Brain microvascular endothelial cell (primary cell): ENCODE data around the gene TEDC1.

ENCODE experiments used
- DNase-seq: peaks from one replicate; pipeline ENCODE4 v3.0.0-alpha.2; 2020
- H3K27ac ChIP-seq: fragments of 250-450 bp; sonication (Bioruptor Pico); 2 replicates; pipeline ENCODE4 v1.5.1; 2020; ENCODE audit warnings: mild to moderate bottlenecking, moderate library complexity
- H3K27me3 ChIP-seq: fragments of 250-450 bp; sonication (Bioruptor Pico); replicated peaks from 2 replicates; pipeline ENCODE4 v1.5.1; 2020; ENCODE audit warnings: mild to moderate bottlenecking
- H3K36me3 ChIP-seq: fragments of 250-450 bp; sonication (Bioruptor Pico); replicated peaks from 2 replicates; pipeline ENCODE4 v1.5.1; 2020; ENCODE audit warnings: mild to moderate bottlenecking
- H3K4me3 ChIP-seq: 2 replicates; pipeline ENCODE4 v1.5.1; 2011; ENCODE audit warnings: low read depth, mild to moderate bottlenecking, control low read depth, low read length, moderate library complexity
- CTCF ChIP-seq: IDR thresholded peaks from 2 replicates; pipeline ENCODE4 v1.5.1; 2011; ENCODE audit warnings: low read depth, mild to moderate bottlenecking, moderate library complexity, low read length, control low read depth, inconsistent platforms; ENCODE audit errors: missing control alignments
- in situ Hi-C: cut with HindIII; loops from 2 replicates; pipeline ENCODE4 v1.10.0; 2017; ENCODE audit warnings: low sequenced_read_pairs, low pct_ligation_motif_present

TEDC1 gene

GRCh38 chr14:105500726-105501101, 9.7 kb downstream of the TEDC1 start:
- in situ Hi-C loops, result no loop called here
- DNase-seq, result no peak
- Histone ChIP-seq H3K27me3 (no peaks in the 10 kb centered on the region), H3K36me3 (no peaks in the 10 kb centered on the region), H3K4me3 (no peak overlapping the region), H3K27ac (no peak overlapping the region)
- no peak for TF ChIP-seq CTCF

GRCh38 chr14:105501504-105502291, 10.7 kb downstream of the TEDC1 start:
- no peaks in the 10 kb centered on the region for H3K36me3 ChIP-seq
- H3K27ac ChIP-seq, result no peak overlapping the region
- H3K27me3 ChIP-seq, result no peaks in the 10 kb centered on the region
- in situ Hi-C loops, result no loop called here
- H3K4me3 ChIP-seq, result no peak overlapping the region
- no peak for DNase-seq
- TF ChIP-seq CTCF, result no peak

GRCh38 chr14:105502446-105503295, 11.6 kb downstream of the TEDC1 start:
- in situ Hi-C loops, result no loop called here
- no peak for DNase-seq

GRCh38 chr14:105503296-105503640, 12.2 kb downstream of the TEDC1 start:
- H3K36me3 ChIP-seq, result no peaks in the 10 kb centered on the region
- TF ChIP-seq CTCF, result no peak
- H3K27me3 ChIP-seq, result no peaks in the 10 kb centered on the region
- H3K27ac ChIP-seq, result no peak overlapping the region
- no peak for DNase-seq
- no peak overlapping the region for H3K4me3 ChIP-seq
- in situ Hi-C loops, result no loop called here

More at GRCh38 chr14:105502446-105503295, 11.6 kb downstream of the TEDC1 start:
- no peak overlapping the region for H3K27ac ChIP-seq
- no peak for TF ChIP-seq CTCF
- no peak overlapping the region for H3K4me3 ChIP-seq
- no peaks in the 10 kb centered on the region for H3K36me3 ChIP-seq
- no peaks in the 10 kb centered on the region for H3K27me3 ChIP-seq

- Histone ChIP-seq H3K36me3 (no peaks in the 10 kb centered on the region), H3K4me3 (no peak overlapping the region), H3K27me3 (no peaks in the 10 kb centered on the region), H3K27ac (no peak overlapping the region)
- no peak for TF ChIP-seq CTCF
- in situ Hi-C loops, result no loop called here
- DNase-seq, result no peak
Measured at GRCh38 chr14:105503935-105504692, 13.1 kb downstream of the TEDC1 start.
